ENCODE results near the gene C17orf75. TPM values are rescaled to one million over a fixed set of nuclear protein-coding genes. Genes with fewer than 3 reads are reported as not detected.

C17orf75 gene
- total RNA-seq, 1 donor from 2014 or later: 30.5 TPM

- intact Hi-C loops (cut with micrococcal nuclease): no loop called here
Measured at GRCh38 chr17:32278815-32279214, 63.2 kb downstream of the C17orf75 start.

Other genes with a start within 250 kb of the C17orf75 start
- gene RHOT1, start 199.7 kb downstream of the C17orf75 start, total RNA-seq: 24.9 and 26.1 TPM in 2 replicates
- gene RHBDL3, start 76.3 kb downstream of the C17orf75 start, total RNA-seq: 0.48 and 1.00 TPM in 2 replicates
- 295 and 300 TPM in 2 replicates for gene ZNF207, start 8.0 kb upstream of the C17orf75 start, total RNA-seq
- gene PSMD11, start 102.3 kb upstream of the C17orf75 start, total RNA-seq: 133 and 139 TPM in 2 replicates
- 4.4 and 4.5 TPM in 2 replicates for gene CDK5R1, start 144.8 kb upstream of the C17orf75 start, total RNA-seq